NCI-H146 (cell line): ENCODE measurements around the gene FGGY.

ENCODE experiments used
- DNase-seq: peaks from one replicate; lab custom pipeline; 2025; lab: John Stamatoyannopoulos, UW

The FGGY gene

GRCh38 chr1:59384443-59384842 is 87.5 kb downstream of the FGGY start:
- DNase-seq = peak; percentile 84

- DNase-seq = no peak
These were observed 91.3 kb downstream of the FGGY start for GRCh38 chr1:59388191-59388590.

GRCh38 chr1:59389847-59390246 is 93.0 kb downstream of the FGGY start:
- no peak for DNase-seq

- DNase-seq = no peak
These were observed 93.4 kb downstream of the FGGY start for GRCh38 chr1:59390307-59390706.

- DNase-seq = no peak
These were observed 94.6 kb downstream of the FGGY start for GRCh38 chr1:59391212-59392179.

GRCh38 chr1:59393211-59394180 is 96.6 kb downstream of the FGGY start:
- peak; percentile 26 for DNase-seq

- no peak for DNase-seq
These were observed 98.0 kb downstream of the FGGY start for GRCh38 chr1:59394706-59395425.

- DNase-seq = no peak
These were observed 99.5 kb downstream of the FGGY start for GRCh38 chr1:59396387-59396786.

- DNase-seq = no peak
These were observed 100.4 kb downstream of the FGGY start for GRCh38 chr1:59397139-59397858.

- no peak for DNase-seq
These were observed 102.7 kb downstream of the FGGY start for GRCh38 chr1:59399642-59400041.

- no peak for DNase-seq
These were observed 104.7 kb downstream of the FGGY start for GRCh38 chr1:59401581-59401980.

- no peak for DNase-seq
These were observed 107.9 kb downstream of the FGGY start for GRCh38 chr1:59404796-59405195.

GRCh38 chr1:59406437-59407164 is 109.7 kb downstream of the FGGY start:
- no peak for DNase-seq

- no peak for DNase-seq
These were observed 111.8 kb downstream of the FGGY start for GRCh38 chr1:59408608-59409240.

- no peak for DNase-seq
These were observed 112.7 kb downstream of the FGGY start for GRCh38 chr1:59409549-59409948.

GRCh38 chr1:59409986-59410385 is 113.1 kb downstream of the FGGY start:
- no peak for DNase-seq

- no peak for DNase-seq
These were observed 113.6 kb downstream of the FGGY start for GRCh38 chr1:59410457-59410856.

GRCh38 chr1:59411147-59411546 is 114.3 kb downstream of the FGGY start:
- no peak for DNase-seq

GRCh38 chr1:59412718-59413326 is 115.9 kb downstream of the FGGY start:
- DNase-seq = no peak

GRCh38 chr1:59413327-59413720 is 116.4 kb downstream of the FGGY start:
- DNase-seq = no peak
